HFFc6 (cell line): ENCODE results near the gene HIVEP3. TPM values are rescaled to one million over a fixed set of nuclear protein-coding genes. Genes with fewer than 3 reads are reported as not detected.
A peak's percentile ranks its signal among the peaks of the same experiment; 100 is the strongest.

Experiments
- DNase-seq: peaks from one replicate; pipeline ENCODE4 v3.0.0-alpha.2; 2018
- H3K27ac Mint-ChIP-seq: 2 replicates; pipeline ENCODE4 v1.8.0; 2020; ENCODE audit warnings: mild to moderate bottlenecking, mixed read lengths
- H3K27me3 Mint-ChIP-seq: 2 replicates; pipeline ENCODE4 v1.8.0; 2021; ENCODE audit warnings: mild to moderate bottlenecking, moderate library complexity, mixed read lengths; ENCODE audit not compliant: insufficient read depth
- H3K36me3 Mint-ChIP-seq: 2 replicates; pipeline ENCODE4 v1.8.0; 2021; ENCODE audit warnings: low read depth, mixed read lengths
- H3K4me1 Mint-ChIP-seq: 2 replicates; pipeline ENCODE4 v1.8.0; 2020; ENCODE audit warnings: low read depth, mixed read lengths
- H3K4me3 Mint-ChIP-seq: 2 replicates; pipeline ENCODE4 v1.8.0; 2020; ENCODE audit warnings: mild to moderate bottlenecking, moderate library complexity, mixed read lengths
- H3K9me3 Mint-ChIP-seq: 2 replicates; pipeline ENCODE4 v1.8.0; 2020; ENCODE audit warnings: mild to moderate bottlenecking, mixed read lengths
- CTCF ChIP-seq: fragments of 200-600 bp; sonication (generic); IDR thresholded peaks from 2 replicates; pipeline ENCODE4 v1.5.0; 2021; ENCODE audit warnings: antibody characterized with exemption, mild to moderate bottlenecking
- total RNA-seq, 6 experiments: library from RNA; stranded (reverse); fragmentation: NEBNext Ultra II Directional; extraction: Animal tissue kit (Norgen Biotek cat#: 25700); gene quantifications; 2 replicates in 1 of 6; 3 replicates in 5 of 6; pipeline ENCODE4 v1.2.3, GENCODE V29; 2021

The HIVEP3 gene
- total RNA-seq, 6 experiments from 2014 or later: 7.0 to 9.7 (median 7.9) TPM

GRCh38 chr1:41582004-41582325 is 336.8 kb downstream of the HIVEP3 start:
- no peaks in the 10 kb centered on the region for H3K9me3 Mint-ChIP-seq
- H3K4me1 Mint-ChIP-seq: peaks cover 11% of the 10 kb centered on the region
- no peaks in the 10 kb centered on the region for H3K27me3 Mint-ChIP-seq
- no peaks in the 10 kb centered on the region for H3K36me3 Mint-ChIP-seq
- no peak for DNase-seq
- TF ChIP-seq CTCF: no peak
- no peak overlapping the region for H3K27ac Mint-ChIP-seq
- H3K4me3 Mint-ChIP-seq: no peak overlapping the region

- no peak for DNase-seq
- no peak for TF ChIP-seq CTCF
- H3K27me3 Mint-ChIP-seq: no peaks in the 10 kb centered on the region
These were observed 337.3 kb downstream of the HIVEP3 start for GRCh38 chr1:41581216-41582003.

GRCh38 chr1:41580520-41581172 is 338.1 kb downstream of the HIVEP3 start:
- H3K9me3 Mint-ChIP-seq: no peaks in the 10 kb centered on the region
- H3K27ac Mint-ChIP-seq: no peak overlapping the region
- DNase-seq: no peak
- H3K4me1 Mint-ChIP-seq: peaks cover 19% of the 10 kb centered on the region
- H3K4me3 Mint-ChIP-seq: no peak overlapping the region
- no peaks in the 10 kb centered on the region for H3K27me3 Mint-ChIP-seq
- H3K36me3 Mint-ChIP-seq: no peaks in the 10 kb centered on the region
- no peak for TF ChIP-seq CTCF

More at GRCh38 chr1:41581216-41582003, 337.3 kb downstream of the HIVEP3 start:
- no peaks in the 10 kb centered on the region for H3K36me3 Mint-ChIP-seq
- H3K4me1 Mint-ChIP-seq: peaks cover 17% of the 10 kb centered on the region
- no peak overlapping the region for H3K4me3 Mint-ChIP-seq
- peak overlapping the region; percentile 25; the same call in 1 of the 2 replicates for H3K27ac Mint-ChIP-seq
- H3K9me3 Mint-ChIP-seq: no peaks in the 10 kb centered on the region

- Mint-ChIP-seq H3K36me3 (no peaks in the 10 kb centered on the region), H3K4me3 (no peak overlapping the region), H3K9me3 (no peaks in the 10 kb centered on the region), H3K27me3 (no peaks in the 10 kb centered on the region), H3K27ac (no peak overlapping the region), H3K4me1 (peaks cover 19% of the 10 kb centered on the region)
- no peak for DNase-seq
- no peak for TF ChIP-seq CTCF
These were observed 338.7 kb downstream of the HIVEP3 start for GRCh38 chr1:41580021-41580420.

GRCh38 chr1:41578712-41579335 is 339.9 kb downstream of the HIVEP3 start:
- Mint-ChIP-seq H3K27ac (peak overlapping the region; percentile 23; the same call in 1 of the 2 replicates), H3K27me3 (no peaks in the 10 kb centered on the region), H3K4me1 (peaks cover 26% of the 10 kb centered on the region), H3K4me3 (no peak overlapping the region), H3K9me3 (no peaks in the 10 kb centered on the region), H3K36me3 (no peaks in the 10 kb centered on the region)
- DNase-seq: peak; percentile 32
- peak; percentile 75 for TF ChIP-seq CTCF
